GM23338 (cell line): ENCODE data around the gene NTM. TPM values are rescaled to one million over a fixed set of nuclear protein-coding genes. Genes with fewer than 3 reads are reported as not detected.

Source experiments
- ATAC-seq: fragments of 200-7000 bp; cut with Tn5 transposase; 3 replicates; pipeline ENCODE4 v1.9.1; 2020
- DNase-seq: peaks from one replicate; pipeline ENCODE4 v3.0.0-alpha.2; 2015; ENCODE audit warnings: low spot score
- H2AFZ ChIP-seq: fragments of 200-600 bp; sonication (generic); 2 replicates; pipeline ENCODE4 v1.8.0; 2016; ENCODE audit warnings: antibody characterized with exemption, mild to moderate bottlenecking, moderate library complexity
- H3F3A ChIP-seq: fragments of 200-600 bp; sonication (generic); replicated peaks from 2 replicates; pipeline ENCODE4 v1.8.0; 2017; ENCODE audit warnings: antibody characterized with exemption, mixed run types, low read depth
- H3K27ac ChIP-seq: fragments of 200-600 bp; sonication (generic); 2 replicates; pipeline ENCODE4 v1.6.1; 2016; ENCODE audit warnings: low read depth
- H3K27me3 ChIP-seq: fragments of 200-600 bp; sonication (generic); 2 replicates; pipeline ENCODE4 v1.8.0; 2016; ENCODE audit warnings: mild to moderate bottlenecking, mixed run types, moderate library complexity; ENCODE audit not compliant: insufficient read depth
- H3K36me3 ChIP-seq: fragments of 200-600 bp; sonication (generic); 2 replicates; pipeline ENCODE4 v1.8.0; 2016; ENCODE audit warnings: mild to moderate bottlenecking; ENCODE audit not compliant: insufficient read depth
- H3K4me1 ChIP-seq: fragments of 200-600 bp; sonication (generic); 2 replicates; pipeline ENCODE4 v1.8.0; 2016; ENCODE audit warnings: mild to moderate bottlenecking, moderate library complexity; ENCODE audit not compliant: insufficient read depth
- H3K4me2 ChIP-seq: fragments of 200-600 bp; sonication (generic); 2 replicates; pipeline ENCODE4 v1.7.1; 2017; ENCODE audit warnings: mixed run types
- H3K4me3 ChIP-seq: fragments of 200-600 bp; sonication (generic); 2 replicates; pipeline ENCODE4 v1.6.1; 2016; ENCODE audit warnings: mixed run types
- H3K79me2 ChIP-seq: fragments of 200-600 bp; sonication (generic); replicated peaks from 2 replicates; pipeline ENCODE4 v1.8.0; 2017; ENCODE audit warnings: mild to moderate bottlenecking; ENCODE audit not compliant: insufficient read depth
- H3K9me2 ChIP-seq: fragments of 200-600 bp; sonication (generic); 2 replicates; pipeline ENCODE4 v1.8.0; 2017; ENCODE audit not compliant: insufficient read depth
- H4K20me1 ChIP-seq: fragments of 200-600 bp; sonication (generic); replicated peaks from 2 replicates; pipeline ENCODE4 v1.8.0; 2017; ENCODE audit warnings: mild to moderate bottlenecking; ENCODE audit not compliant: insufficient read depth
- H3K27ac Mint-ChIP-seq: 2 replicates; pipeline ENCODE4 v1.8.0; 2020; ENCODE audit warnings: inconsistent platforms, mild to moderate bottlenecking, moderate library complexity, mixed read lengths
- H3K27me3 Mint-ChIP-seq: 3 replicates; pipeline ENCODE4 v1.8.0; 2022; ENCODE audit warnings: low read depth, mild to moderate bottlenecking, moderate library complexity, mixed read lengths, inconsistent platforms; ENCODE audit not compliant: insufficient read depth, poor library complexity
- H3K36me3 Mint-ChIP-seq: 3 replicates; pipeline ENCODE4 v1.8.0; 2021; ENCODE audit warnings: low read depth, mild to moderate bottlenecking, inconsistent platforms, moderate library complexity, mixed read lengths
- H3K4me1 Mint-ChIP-seq: 3 replicates; pipeline ENCODE4 v1.8.0; 2020; ENCODE audit warnings: mild to moderate bottlenecking, inconsistent platforms, mixed read lengths
- H3K4me3 Mint-ChIP-seq: 3 replicates; pipeline ENCODE4 v1.8.0; 2021; ENCODE audit warnings: moderate library complexity, mild to moderate bottlenecking, inconsistent platforms, mixed read lengths
- H3K9me3 Mint-ChIP-seq: 3 replicates; pipeline ENCODE4 v1.8.0; 2020; ENCODE audit warnings: moderate library complexity, mild to moderate bottlenecking, inconsistent platforms, mixed read lengths
- JUNB ChIP-seq: IDR thresholded peaks from one replicate; pipeline ENCODE4 v1.6.1; 2016; ENCODE audit warnings: antibody characterized with exemption; ENCODE audit not compliant: unreplicated experiment
- NANOG ChIP-seq: IDR thresholded peaks from 2 replicates; pipeline ENCODE4 v1.6.1; 2016; ENCODE audit warnings: antibody characterized with exemption, borderline replicate concordance
- polyA plus RNA-seq: library from polyadenylated mRNA; unstranded; fragments of >200 nt; fragmentation: Nextera tagmentation; extraction: Ambion mirVana; gene quantifications from 2 replicates; pipeline ENCODE4 v1.2.1, GENCODE V29; 2016
- total RNA-seq: library from RNA; depleted of rRNA; stranded (reverse); fragments of >200 nt; shearing (Covaris generic); gene quantifications from 2 replicates; pipeline ENCODE4 v1.2.3, GENCODE V29; 2014
- TF ChIP-seq, protein P1 (sequence below): IDR thresholded peaks from one replicate; pipeline ENCODE4 v1.6.1; 2018; ENCODE audit warnings: antibody characterized with exemption; ENCODE audit not compliant: unreplicated experiment
- TF ChIP-seq, protein P2 (sequence below): IDR thresholded peaks from 2 replicates; pipeline ENCODE4 v1.6.1; 2016; ENCODE audit warnings: antibody characterized with exemption
- TF ChIP-seq, protein P3 (sequence below): fragments of 250-450 bp; sonication (Bioruptor Pico); IDR thresholded peaks from 2 replicates; pipeline ENCODE4 v1.5.0; 2020; ENCODE audit warnings: mild to moderate bottlenecking, moderate library complexity

NTM gene
- total and polyA plus RNA-seq, 2 experiments from 2014 or later: 10.6 to 14.6 TPM

DNA sequence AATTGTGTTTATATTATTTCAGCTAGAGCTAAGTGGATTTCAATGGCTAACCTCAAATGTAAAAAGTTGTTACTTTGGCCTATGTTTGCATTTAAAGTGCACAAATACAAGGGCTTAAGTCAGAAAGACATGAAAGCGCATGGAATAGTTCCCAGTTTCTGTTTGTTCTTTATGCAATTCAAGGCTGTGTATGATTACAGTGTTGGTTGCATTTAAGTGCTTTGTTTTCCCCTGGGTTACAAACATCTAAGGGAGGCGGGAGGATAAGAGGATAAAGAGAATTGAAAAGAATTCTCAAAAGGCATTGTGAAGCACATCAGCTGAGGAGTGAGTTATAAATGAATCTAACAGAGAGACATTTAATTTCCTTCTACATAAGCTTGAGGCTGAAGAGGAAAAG, 453.4 kb downstream of the NTM start:
- Mint-ChIP-seq H3K9me3 (no peaks in the 10 kb centered on the region), H3K4me1 (peaks cover 15% of the 10 kb centered on the region), H3K4me3 (no peak overlapping the region), H3K27me3 (peaks cover 6% of the 10 kb centered on the region), H3K36me3 (no peaks in the 10 kb centered on the region), H3K27ac (no peak overlapping the region)
- H3K79me2 ChIP-seq: no peaks in the 10 kb centered on the region
- no peak for ATAC-seq
- peaks cover 9% of the 10 kb centered on the region for H3K4me1 ChIP-seq
- no peaks in the 10 kb centered on the region for H3F3A ChIP-seq
- no peaks in the 10 kb centered on the region for H4K20me1 ChIP-seq
- no peak overlapping the region for H3K27ac ChIP-seq
- no peaks in the 10 kb centered on the region for H3K27me3 ChIP-seq
- H3K9me2 ChIP-seq: peaks cover 10% of the 10 kb centered on the region; the same call in 1 of the 2 replicates
- DNase-seq: no peak
- no peak overlapping the region for H3K4me3 ChIP-seq
- no peak overlapping the region for H3K4me2 ChIP-seq
- TF ChIP-seq NANOG (no peak), JUNB (no peak)
- TF ChIP-seq, protein P1, sequence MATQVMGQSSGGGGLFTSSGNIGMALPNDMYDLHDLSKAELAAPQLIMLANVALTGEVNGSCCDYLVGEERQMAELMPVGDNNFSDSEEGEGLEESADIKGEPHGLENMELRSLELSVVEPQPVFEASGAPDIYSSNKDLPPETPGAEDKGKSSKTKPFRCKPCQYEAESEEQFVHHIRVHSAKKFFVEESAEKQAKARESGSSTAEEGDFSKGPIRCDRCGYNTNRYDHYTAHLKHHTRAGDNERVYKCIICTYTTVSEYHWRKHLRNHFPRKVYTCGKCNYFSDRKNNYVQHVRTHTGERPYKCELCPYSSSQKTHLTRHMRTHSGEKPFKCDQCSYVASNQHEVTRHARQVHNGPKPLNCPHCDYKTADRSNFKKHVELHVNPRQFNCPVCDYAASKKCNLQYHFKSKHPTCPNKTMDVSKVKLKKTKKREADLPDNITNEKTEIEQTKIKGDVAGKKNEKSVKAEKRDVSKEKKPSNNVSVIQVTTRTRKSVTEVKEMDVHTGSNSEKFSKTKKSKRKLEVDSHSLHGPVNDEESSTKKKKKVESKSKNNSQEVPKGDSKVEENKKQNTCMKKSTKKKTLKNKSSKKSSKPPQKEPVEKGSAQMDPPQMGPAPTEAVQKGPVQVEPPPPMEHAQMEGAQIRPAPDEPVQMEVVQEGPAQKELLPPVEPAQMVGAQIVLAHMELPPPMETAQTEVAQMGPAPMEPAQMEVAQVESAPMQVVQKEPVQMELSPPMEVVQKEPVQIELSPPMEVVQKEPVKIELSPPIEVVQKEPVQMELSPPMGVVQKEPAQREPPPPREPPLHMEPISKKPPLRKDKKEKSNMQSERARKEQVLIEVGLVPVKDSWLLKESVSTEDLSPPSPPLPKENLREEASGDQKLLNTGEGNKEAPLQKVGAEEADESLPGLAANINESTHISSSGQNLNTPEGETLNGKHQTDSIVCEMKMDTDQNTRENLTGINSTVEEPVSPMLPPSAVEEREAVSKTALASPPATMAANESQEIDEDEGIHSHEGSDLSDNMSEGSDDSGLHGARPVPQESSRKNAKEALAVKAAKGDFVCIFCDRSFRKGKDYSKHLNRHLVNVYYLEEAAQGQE: no peak
- TF ChIP-seq, protein P2, sequence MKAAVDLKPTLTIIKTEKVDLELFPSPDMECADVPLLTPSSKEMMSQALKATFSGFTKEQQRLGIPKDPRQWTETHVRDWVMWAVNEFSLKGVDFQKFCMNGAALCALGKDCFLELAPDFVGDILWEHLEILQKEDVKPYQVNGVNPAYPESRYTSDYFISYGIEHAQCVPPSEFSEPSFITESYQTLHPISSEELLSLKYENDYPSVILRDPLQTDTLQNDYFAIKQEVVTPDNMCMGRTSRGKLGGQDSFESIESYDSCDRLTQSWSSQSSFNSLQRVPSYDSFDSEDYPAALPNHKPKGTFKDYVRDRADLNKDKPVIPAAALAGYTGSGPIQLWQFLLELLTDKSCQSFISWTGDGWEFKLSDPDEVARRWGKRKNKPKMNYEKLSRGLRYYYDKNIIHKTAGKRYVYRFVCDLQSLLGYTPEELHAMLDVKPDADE: no peak
- TF ChIP-seq, protein P3, sequence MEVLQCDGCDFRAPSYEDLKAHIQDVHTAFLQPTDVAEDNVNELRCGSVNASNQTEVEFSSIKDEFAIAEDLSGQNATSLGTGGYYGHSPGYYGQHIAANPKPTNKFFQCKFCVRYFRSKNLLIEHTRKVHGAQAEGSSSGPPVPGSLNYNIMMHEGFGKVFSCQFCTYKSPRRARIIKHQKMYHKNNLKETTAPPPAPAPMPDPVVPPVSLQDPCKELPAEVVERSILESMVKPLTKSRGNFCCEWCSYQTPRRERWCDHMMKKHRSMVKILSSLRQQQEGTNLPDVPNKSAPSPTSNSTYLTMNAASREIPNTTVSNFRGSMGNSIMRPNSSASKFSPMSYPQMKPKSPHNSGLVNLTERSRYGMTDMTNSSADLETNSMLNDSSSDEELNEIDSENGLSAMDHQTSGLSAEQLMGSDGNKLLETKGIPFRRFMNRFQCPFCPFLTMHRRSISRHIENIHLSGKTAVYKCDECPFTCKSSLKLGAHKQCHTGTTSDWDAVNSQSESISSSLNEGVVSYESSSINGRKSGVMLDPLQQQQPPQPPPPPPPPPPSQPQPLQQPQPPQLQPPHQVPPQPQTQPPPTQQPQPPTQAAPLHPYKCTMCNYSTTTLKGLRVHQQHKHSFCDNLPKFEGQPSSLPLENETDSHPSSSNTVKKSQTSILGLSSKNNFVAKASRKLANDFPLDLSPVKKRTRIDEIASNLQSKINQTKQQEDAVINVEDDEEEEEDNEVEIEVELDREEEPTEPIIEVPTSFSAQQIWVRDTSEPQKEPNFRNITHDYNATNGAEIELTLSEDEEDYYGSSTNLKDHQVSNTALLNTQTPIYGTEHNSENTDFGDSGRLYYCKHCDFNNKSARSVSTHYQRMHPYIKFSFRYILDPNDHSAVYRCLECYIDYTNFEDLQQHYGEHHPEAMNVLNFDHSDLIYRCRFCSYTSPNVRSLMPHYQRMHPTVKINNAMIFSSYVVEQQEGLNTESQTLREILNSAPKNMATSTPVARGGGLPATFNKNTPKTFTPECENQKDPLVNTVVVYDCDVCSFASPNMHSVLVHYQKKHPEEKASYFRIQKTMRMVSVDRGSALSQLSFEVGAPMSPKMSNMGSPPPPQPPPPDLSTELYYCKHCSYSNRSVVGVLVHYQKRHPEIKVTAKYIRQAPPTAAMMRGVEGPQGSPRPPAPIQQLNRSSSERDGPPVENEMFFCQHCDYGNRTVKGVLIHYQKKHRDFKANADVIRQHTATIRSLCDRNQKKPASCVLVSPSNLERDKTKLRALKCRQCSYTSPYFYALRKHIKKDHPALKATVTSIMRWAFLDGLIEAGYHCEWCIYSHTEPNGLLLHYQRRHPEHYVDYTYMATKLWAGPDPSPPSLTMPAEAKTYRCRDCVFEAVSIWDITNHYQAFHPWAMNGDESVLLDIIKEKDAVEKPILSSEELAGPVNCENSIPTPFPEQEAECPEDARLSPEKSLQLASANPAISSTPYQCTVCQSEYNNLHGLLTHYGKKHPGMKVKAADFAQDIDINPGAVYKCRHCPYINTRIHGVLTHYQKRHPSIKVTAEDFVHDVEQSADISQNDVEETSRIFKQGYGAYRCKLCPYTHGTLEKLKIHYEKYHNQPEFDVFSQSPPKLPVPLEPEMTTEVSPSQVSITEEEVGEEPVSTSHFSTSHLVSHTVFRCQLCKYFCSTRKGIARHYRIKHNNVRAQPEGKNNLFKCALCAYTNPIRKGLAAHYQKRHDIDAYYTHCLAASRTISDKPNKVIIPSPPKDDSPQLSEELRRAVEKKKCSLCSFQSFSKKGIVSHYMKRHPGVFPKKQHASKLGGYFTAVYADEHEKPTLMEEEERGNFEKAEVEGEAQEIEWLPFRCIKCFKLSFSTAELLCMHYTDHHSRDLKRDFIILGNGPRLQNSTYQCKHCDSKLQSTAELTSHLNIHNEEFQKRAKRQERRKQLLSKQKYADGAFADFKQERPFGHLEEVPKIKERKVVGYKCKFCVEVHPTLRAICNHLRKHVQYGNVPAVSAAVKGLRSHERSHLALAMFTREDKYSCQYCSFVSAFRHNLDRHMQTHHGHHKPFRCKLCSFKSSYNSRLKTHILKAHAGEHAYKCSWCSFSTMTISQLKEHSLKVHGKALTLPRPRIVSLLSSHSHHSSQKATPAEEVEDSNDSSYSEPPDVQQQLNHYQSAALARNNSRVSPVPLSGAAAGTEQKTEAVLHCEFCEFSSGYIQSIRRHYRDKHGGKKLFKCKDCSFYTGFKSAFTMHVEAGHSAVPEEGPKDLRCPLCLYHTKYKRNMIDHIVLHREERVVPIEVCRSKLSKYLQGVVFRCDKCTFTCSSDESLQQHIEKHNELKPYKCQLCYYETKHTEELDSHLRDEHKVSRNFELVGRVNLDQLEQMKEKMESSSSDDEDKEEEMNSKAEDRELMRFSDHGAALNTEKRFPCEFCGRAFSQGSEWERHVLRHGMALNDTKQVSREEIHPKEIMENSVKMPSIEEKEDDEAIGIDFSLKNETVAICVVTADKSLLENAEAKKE (CRISPR knock-in tag): no peak
- no peaks in the 10 kb centered on the region for H3K36me3 ChIP-seq
- H2AFZ ChIP-seq: no peak overlapping the region
